OCI-LY3 (cell line): Measurements from ENCODE around the gene CDH4.

ENCODE experiments used
- CTCF ChIP-seq: fragments of 200-600, 300-600 bp; sonication (generic); IDR thresholded peaks from 2 replicates; pipeline ENCODE4 v1.5.1; 2014; ENCODE audit warnings: antibody characterized with exemption, low read length, low read depth
- EZH2phosphoT487 ChIP-seq: fragments of 200-600 bp; shearing (Covaris generic); IDR thresholded peaks from 2 replicates; pipeline ENCODE4 v1.6.1; 2018; ENCODE audit warnings: antibody characterized with exemption, mixed run types, low read depth

- no peak for TF ChIP-seq CTCF
- TF ChIP-seq EZH2phosphoT487, result no peak
These were observed 60.9 kb downstream of the CDH4 start for GRCh38 chr20:61312925-61313324.
